Ovary (tissue), 3 donors: ENCODE results near the gene TMOD2.

Source experiments
- EP300 ChIP-seq: sonication (generic); formaldehyde crosslinking; IDR thresholded peaks from one replicate; pipeline ENCODE4 v1.6.1; 2017; ENCODE audit warnings: antibody characterized with exemption
- TF ChIP-seq, protein P1 (sequence below), 3 donors: fragments of 450-650 bp in 2 of 3; fragments of 200-600 bp in 1 of 3; IDR thresholded peaks; one replicate each; pipeline versions ENCODE4 v1.5.1 to v1.8.0; 2016 to 2022; ENCODE audit warnings: antibody characterized with exemption in 3 of 3, mild to moderate bottlenecking in 1 of 3
- donor health status: DM: no; HTN: no; CAD: no.

DNA sequence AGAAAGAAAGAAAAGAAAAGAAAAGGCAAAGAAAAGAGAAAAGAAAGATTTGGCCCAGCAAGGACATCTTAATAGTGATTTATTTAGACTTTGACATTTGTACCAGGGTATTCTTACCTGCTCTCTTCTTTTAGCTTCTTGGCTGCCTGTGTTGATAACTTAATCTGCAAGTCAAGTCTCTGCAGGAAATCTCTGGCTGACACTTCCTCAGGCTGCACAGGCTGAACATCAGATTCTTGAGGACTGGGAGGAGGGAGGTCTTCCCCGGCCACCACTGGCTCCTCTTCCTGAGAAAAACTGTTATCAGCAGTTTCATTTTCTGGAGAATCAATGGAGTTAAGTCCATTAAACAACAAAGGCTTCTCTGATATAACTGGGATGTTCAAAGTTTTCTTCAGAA is 26.7 kb upstream of the TMOD2 start:
- TF ChIP-seq, protein P1, sequence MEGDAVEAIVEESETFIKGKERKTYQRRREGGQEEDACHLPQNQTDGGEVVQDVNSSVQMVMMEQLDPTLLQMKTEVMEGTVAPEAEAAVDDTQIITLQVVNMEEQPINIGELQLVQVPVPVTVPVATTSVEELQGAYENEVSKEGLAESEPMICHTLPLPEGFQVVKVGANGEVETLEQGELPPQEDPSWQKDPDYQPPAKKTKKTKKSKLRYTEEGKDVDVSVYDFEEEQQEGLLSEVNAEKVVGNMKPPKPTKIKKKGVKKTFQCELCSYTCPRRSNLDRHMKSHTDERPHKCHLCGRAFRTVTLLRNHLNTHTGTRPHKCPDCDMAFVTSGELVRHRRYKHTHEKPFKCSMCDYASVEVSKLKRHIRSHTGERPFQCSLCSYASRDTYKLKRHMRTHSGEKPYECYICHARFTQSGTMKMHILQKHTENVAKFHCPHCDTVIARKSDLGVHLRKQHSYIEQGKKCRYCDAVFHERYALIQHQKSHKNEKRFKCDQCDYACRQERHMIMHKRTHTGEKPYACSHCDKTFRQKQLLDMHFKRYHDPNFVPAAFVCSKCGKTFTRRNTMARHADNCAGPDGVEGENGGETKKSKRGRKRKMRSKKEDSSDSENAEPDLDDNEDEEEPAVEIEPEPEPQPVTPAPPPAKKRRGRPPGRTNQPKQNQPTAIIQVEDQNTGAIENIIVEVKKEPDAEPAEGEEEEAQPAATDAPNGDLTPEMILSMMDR (IDR thresholded peaks at IDR 0.05) = no peak
- TF ChIP-seq EP300 = no peak
